GM23338 (cell line): ENCODE data around the gene ATP8A2. TPM values are rescaled to one million over a fixed set of nuclear protein-coding genes. Genes with fewer than 3 reads are reported as not detected.

ENCODE experiments used
- ATAC-seq: fragments of 200-7000 bp; cut with Tn5 transposase; 3 replicates; pipeline ENCODE4 v1.9.1; 2020
- DNase-seq: peaks from one replicate; pipeline ENCODE4 v3.0.0-alpha.2; 2015; ENCODE audit warnings: low spot score
- H2AFZ ChIP-seq: fragments of 200-600 bp; sonication (generic); 2 replicates; pipeline ENCODE4 v1.8.0; 2016; ENCODE audit warnings: antibody characterized with exemption, mild to moderate bottlenecking, moderate library complexity
- H3F3A ChIP-seq: fragments of 200-600 bp; sonication (generic); replicated peaks from 2 replicates; pipeline ENCODE4 v1.8.0; 2017; ENCODE audit warnings: antibody characterized with exemption, mixed run types, low read depth
- H3K27ac ChIP-seq: fragments of 200-600 bp; sonication (generic); 2 replicates; pipeline ENCODE4 v1.6.1; 2016; ENCODE audit warnings: low read depth
- H3K27me3 ChIP-seq: fragments of 200-600 bp; sonication (generic); 2 replicates; pipeline ENCODE4 v1.8.0; 2016; ENCODE audit warnings: mild to moderate bottlenecking, mixed run types, moderate library complexity; ENCODE audit not compliant: insufficient read depth
- H3K36me3 ChIP-seq: fragments of 200-600 bp; sonication (generic); 2 replicates; pipeline ENCODE4 v1.8.0; 2016; ENCODE audit warnings: mild to moderate bottlenecking; ENCODE audit not compliant: insufficient read depth
- H3K4me1 ChIP-seq: fragments of 200-600 bp; sonication (generic); 2 replicates; pipeline ENCODE4 v1.8.0; 2016; ENCODE audit warnings: mild to moderate bottlenecking, moderate library complexity; ENCODE audit not compliant: insufficient read depth
- H3K4me2 ChIP-seq: fragments of 200-600 bp; sonication (generic); 2 replicates; pipeline ENCODE4 v1.7.1; 2017; ENCODE audit warnings: mixed run types
- H3K4me3 ChIP-seq: fragments of 200-600 bp; sonication (generic); 2 replicates; pipeline ENCODE4 v1.6.1; 2016; ENCODE audit warnings: mixed run types
- H3K79me2 ChIP-seq: fragments of 200-600 bp; sonication (generic); replicated peaks from 2 replicates; pipeline ENCODE4 v1.8.0; 2017; ENCODE audit warnings: mild to moderate bottlenecking; ENCODE audit not compliant: insufficient read depth
- H3K9me2 ChIP-seq: fragments of 200-600 bp; sonication (generic); 2 replicates; pipeline ENCODE4 v1.8.0; 2017; ENCODE audit not compliant: insufficient read depth
- H4K20me1 ChIP-seq: fragments of 200-600 bp; sonication (generic); replicated peaks from 2 replicates; pipeline ENCODE4 v1.8.0; 2017; ENCODE audit warnings: mild to moderate bottlenecking; ENCODE audit not compliant: insufficient read depth
- H3K27ac Mint-ChIP-seq: 2 replicates; pipeline ENCODE4 v1.8.0; 2020; ENCODE audit warnings: inconsistent platforms, mild to moderate bottlenecking, moderate library complexity, mixed read lengths
- H3K27me3 Mint-ChIP-seq: 3 replicates; pipeline ENCODE4 v1.8.0; 2022; ENCODE audit warnings: low read depth, mild to moderate bottlenecking, moderate library complexity, mixed read lengths, inconsistent platforms; ENCODE audit not compliant: insufficient read depth, poor library complexity
- H3K36me3 Mint-ChIP-seq: 3 replicates; pipeline ENCODE4 v1.8.0; 2021; ENCODE audit warnings: low read depth, mild to moderate bottlenecking, inconsistent platforms, moderate library complexity, mixed read lengths
- H3K4me1 Mint-ChIP-seq: 3 replicates; pipeline ENCODE4 v1.8.0; 2020; ENCODE audit warnings: mild to moderate bottlenecking, inconsistent platforms, mixed read lengths
- H3K4me3 Mint-ChIP-seq: 3 replicates; pipeline ENCODE4 v1.8.0; 2021; ENCODE audit warnings: moderate library complexity, mild to moderate bottlenecking, inconsistent platforms, mixed read lengths
- H3K9me3 Mint-ChIP-seq: 3 replicates; pipeline ENCODE4 v1.8.0; 2020; ENCODE audit warnings: moderate library complexity, mild to moderate bottlenecking, inconsistent platforms, mixed read lengths
- CREB1 ChIP-seq: fragments of 250-450 bp; sonication (Bioruptor Pico); IDR thresholded peaks from 2 replicates; pipeline ENCODE4 v1.5.0; 2020; ENCODE audit warnings: low read depth, mild to moderate bottlenecking, moderate library complexity
- EZH2 ChIP-seq: fragments of 200-600 bp; sonication (generic); IDR thresholded peaks from one replicate; pipeline ENCODE4 v1.8.0; 2017; ENCODE audit warnings: antibody characterized with exemption, mild to moderate bottlenecking, low read depth; ENCODE audit not compliant: unreplicated experiment
- JUNB ChIP-seq: IDR thresholded peaks from one replicate; pipeline ENCODE4 v1.6.1; 2016; ENCODE audit warnings: antibody characterized with exemption; ENCODE audit not compliant: unreplicated experiment
- NANOG ChIP-seq: IDR thresholded peaks from 2 replicates; pipeline ENCODE4 v1.6.1; 2016; ENCODE audit warnings: antibody characterized with exemption, borderline replicate concordance
- POLR2AphosphoS5 ChIP-seq: IDR thresholded peaks from 2 replicates; pipeline ENCODE4 v1.6.1; 2016; ENCODE audit warnings: antibody characterized with exemption, low read depth
- STAT1 ChIP-seq: IDR thresholded peaks from one replicate; pipeline ENCODE4 v1.6.1; 2016; ENCODE audit warnings: antibody characterized with exemption; ENCODE audit not compliant: unreplicated experiment
- ZNF114 ChIP-seq: fragments of 250-450 bp; sonication (Bioruptor Pico); IDR thresholded peaks from 2 replicates; pipeline ENCODE4 v1.5.0; 2020; ENCODE audit warnings: mild to moderate bottlenecking, moderate library complexity
- ZNF331 ChIP-seq: fragments of 250-450 bp; sonication (Bioruptor Pico); IDR thresholded peaks from 2 replicates; pipeline ENCODE4 v1.5.0; 2020; ENCODE audit warnings: low read depth, mild to moderate bottlenecking, moderate library complexity
- polyA plus RNA-seq: library from polyadenylated mRNA; unstranded; fragments of >200 nt; fragmentation: Nextera tagmentation; extraction: Ambion mirVana; gene quantifications from 2 replicates; pipeline ENCODE4 v1.2.1, GENCODE V29; 2016
- total RNA-seq: library from RNA; depleted of rRNA; stranded (reverse); fragments of >200 nt; shearing (Covaris generic); gene quantifications from 2 replicates; pipeline ENCODE4 v1.2.3, GENCODE V29; 2014
- TF ChIP-seq, protein P1 (sequence below): fragments of 250-450 bp; sonication (Bioruptor Pico); IDR thresholded peaks from 2 replicates; pipeline ENCODE4 v1.5.0; 2020; ENCODE audit warnings: mild to moderate bottlenecking, moderate library complexity
- TF ChIP-seq, protein P2 (sequence below): IDR thresholded peaks from one replicate; pipeline ENCODE4 v1.6.1; 2018; ENCODE audit warnings: antibody characterized with exemption; ENCODE audit not compliant: unreplicated experiment
- TF ChIP-seq, protein P3 (sequence below), 2 experiments: fragments of 200-600 bp in 1 of 2; sonication (generic) in 1 of 2; conservative IDR thresholded peaks; 2 replicates each; pipeline versions ENCODE4 v1.5.1 to v1.6.1; 2016 to 2017; ENCODE audit warnings: antibody characterized with exemption in 2 of 2, low read depth in 2 of 2, mild to moderate bottlenecking in 2 of 2, moderate library complexity in 1 of 2
- TF ChIP-seq, protein P4 (sequence below): IDR thresholded peaks from 2 replicates; pipeline ENCODE4 v1.6.1; 2016; ENCODE audit warnings: antibody characterized with exemption

The ATP8A2 gene
- total and polyA plus RNA-seq, 2 experiments from 2014 or later, result 5.7 to 8.8 TPM

DNA sequence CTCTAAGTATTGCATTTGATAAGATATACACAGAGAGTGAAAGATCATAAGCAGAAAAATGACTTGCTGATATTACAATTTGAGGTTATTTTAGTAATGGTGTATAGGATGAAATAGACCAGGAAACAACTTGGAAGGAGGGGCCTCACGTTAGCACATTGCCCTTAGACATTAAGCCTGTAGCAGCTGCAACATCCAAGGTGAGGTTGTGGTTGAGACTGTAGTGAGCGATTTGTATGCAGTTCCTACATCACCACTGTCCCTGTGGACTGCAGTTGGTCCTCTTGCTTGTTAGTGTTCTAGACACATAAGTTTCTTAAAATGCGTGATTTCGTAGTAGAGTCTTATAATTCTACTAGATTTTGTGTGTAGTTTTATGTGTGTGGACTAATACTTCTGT lies 311.3 kb downstream of the ATP8A2 start (continued):
- TF ChIP-seq ZNF331 (CRISPR knock-in tag) (no peak), EZH2 (no peak), STAT1 (no peak), POLR2AphosphoS5 (no peak), JUNB (no peak), ZNF114 (CRISPR knock-in tag) (no peak)

DNA sequence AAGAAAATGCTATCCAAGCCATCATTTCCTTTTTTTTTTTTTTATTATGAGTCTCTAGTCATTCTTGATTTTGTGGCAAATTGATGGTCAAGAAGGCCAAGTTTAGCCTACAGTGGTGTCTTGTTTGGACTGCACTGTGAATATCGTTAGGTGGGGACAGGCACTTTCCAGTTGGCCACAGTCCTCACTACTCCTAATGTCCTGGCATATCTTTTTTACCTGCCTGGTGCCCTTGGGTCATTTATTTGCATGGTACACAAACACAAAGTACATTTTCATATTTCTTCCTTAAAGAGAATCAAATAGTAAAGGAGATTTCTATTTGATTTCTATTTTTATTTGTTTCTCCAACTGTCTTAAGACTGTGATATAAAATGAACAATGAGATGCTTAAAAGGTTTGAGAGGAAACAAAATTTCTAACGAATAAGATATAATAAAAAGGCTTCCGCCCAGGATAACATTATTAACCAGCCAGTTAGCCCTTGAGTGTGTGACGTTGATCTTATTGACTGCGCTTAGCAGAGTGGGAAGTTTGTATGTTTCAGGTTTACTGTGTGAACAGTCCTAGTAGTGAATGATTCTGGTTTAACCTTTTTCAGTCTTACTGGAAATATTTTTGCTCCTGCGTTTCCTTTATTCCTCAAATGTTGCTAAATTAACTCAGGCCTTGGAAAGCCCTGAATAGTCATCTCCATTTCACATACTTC lies 312.0 kb downstream of the ATP8A2 start:
- Histone ChIP-seq H3K79me2 (no peaks in the 10 kb centered on the region), H3K27me3 (no peaks in the 10 kb centered on the region), H3K4me1 (no peaks in the 10 kb centered on the region), H3K36me3 (no peaks in the 10 kb centered on the region), H3K4me3 (no peak overlapping the region), H3K9me2 (peaks cover 6% of the 10 kb centered on the region), H4K20me1 (no peaks in the 10 kb centered on the region), H3K27ac (no peak overlapping the region), H3F3A (no peaks in the 10 kb centered on the region), H3K4me2 (no peak overlapping the region), H2AFZ (no peak overlapping the region)
- no peak for DNase-seq
- no peaks in the 10 kb centered on the region; the same call in 2 of the 3 replicates for H3K9me3 Mint-ChIP-seq
- no peak overlapping the region for H3K4me3 Mint-ChIP-seq
- 0 out of 3 replicates have a peak, but pooled peaks cover 3% of the 10 kb centered on the region for H3K4me1 Mint-ChIP-seq
- no peak overlapping the region for H3K27ac Mint-ChIP-seq
- ATAC-seq, result no peak
- H3K27me3 Mint-ChIP-seq, result peaks cover 1% of the 10 kb centered on the region
- no peaks in the 10 kb centered on the region for H3K36me3 Mint-ChIP-seq
- TF ChIP-seq STAT1 (no peak), ZNF331 (CRISPR knock-in tag) (no peak), EZH2 (no peak), NANOG (no peak), POLR2AphosphoS5 (no peak), JUNB (no peak), ZNF114 (CRISPR knock-in tag) (no peak), CREB1 (no peak)
- TF ChIP-seq, protein P1, sequence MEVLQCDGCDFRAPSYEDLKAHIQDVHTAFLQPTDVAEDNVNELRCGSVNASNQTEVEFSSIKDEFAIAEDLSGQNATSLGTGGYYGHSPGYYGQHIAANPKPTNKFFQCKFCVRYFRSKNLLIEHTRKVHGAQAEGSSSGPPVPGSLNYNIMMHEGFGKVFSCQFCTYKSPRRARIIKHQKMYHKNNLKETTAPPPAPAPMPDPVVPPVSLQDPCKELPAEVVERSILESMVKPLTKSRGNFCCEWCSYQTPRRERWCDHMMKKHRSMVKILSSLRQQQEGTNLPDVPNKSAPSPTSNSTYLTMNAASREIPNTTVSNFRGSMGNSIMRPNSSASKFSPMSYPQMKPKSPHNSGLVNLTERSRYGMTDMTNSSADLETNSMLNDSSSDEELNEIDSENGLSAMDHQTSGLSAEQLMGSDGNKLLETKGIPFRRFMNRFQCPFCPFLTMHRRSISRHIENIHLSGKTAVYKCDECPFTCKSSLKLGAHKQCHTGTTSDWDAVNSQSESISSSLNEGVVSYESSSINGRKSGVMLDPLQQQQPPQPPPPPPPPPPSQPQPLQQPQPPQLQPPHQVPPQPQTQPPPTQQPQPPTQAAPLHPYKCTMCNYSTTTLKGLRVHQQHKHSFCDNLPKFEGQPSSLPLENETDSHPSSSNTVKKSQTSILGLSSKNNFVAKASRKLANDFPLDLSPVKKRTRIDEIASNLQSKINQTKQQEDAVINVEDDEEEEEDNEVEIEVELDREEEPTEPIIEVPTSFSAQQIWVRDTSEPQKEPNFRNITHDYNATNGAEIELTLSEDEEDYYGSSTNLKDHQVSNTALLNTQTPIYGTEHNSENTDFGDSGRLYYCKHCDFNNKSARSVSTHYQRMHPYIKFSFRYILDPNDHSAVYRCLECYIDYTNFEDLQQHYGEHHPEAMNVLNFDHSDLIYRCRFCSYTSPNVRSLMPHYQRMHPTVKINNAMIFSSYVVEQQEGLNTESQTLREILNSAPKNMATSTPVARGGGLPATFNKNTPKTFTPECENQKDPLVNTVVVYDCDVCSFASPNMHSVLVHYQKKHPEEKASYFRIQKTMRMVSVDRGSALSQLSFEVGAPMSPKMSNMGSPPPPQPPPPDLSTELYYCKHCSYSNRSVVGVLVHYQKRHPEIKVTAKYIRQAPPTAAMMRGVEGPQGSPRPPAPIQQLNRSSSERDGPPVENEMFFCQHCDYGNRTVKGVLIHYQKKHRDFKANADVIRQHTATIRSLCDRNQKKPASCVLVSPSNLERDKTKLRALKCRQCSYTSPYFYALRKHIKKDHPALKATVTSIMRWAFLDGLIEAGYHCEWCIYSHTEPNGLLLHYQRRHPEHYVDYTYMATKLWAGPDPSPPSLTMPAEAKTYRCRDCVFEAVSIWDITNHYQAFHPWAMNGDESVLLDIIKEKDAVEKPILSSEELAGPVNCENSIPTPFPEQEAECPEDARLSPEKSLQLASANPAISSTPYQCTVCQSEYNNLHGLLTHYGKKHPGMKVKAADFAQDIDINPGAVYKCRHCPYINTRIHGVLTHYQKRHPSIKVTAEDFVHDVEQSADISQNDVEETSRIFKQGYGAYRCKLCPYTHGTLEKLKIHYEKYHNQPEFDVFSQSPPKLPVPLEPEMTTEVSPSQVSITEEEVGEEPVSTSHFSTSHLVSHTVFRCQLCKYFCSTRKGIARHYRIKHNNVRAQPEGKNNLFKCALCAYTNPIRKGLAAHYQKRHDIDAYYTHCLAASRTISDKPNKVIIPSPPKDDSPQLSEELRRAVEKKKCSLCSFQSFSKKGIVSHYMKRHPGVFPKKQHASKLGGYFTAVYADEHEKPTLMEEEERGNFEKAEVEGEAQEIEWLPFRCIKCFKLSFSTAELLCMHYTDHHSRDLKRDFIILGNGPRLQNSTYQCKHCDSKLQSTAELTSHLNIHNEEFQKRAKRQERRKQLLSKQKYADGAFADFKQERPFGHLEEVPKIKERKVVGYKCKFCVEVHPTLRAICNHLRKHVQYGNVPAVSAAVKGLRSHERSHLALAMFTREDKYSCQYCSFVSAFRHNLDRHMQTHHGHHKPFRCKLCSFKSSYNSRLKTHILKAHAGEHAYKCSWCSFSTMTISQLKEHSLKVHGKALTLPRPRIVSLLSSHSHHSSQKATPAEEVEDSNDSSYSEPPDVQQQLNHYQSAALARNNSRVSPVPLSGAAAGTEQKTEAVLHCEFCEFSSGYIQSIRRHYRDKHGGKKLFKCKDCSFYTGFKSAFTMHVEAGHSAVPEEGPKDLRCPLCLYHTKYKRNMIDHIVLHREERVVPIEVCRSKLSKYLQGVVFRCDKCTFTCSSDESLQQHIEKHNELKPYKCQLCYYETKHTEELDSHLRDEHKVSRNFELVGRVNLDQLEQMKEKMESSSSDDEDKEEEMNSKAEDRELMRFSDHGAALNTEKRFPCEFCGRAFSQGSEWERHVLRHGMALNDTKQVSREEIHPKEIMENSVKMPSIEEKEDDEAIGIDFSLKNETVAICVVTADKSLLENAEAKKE (CRISPR knock-in tag), result no peak
- TF ChIP-seq, protein P2, sequence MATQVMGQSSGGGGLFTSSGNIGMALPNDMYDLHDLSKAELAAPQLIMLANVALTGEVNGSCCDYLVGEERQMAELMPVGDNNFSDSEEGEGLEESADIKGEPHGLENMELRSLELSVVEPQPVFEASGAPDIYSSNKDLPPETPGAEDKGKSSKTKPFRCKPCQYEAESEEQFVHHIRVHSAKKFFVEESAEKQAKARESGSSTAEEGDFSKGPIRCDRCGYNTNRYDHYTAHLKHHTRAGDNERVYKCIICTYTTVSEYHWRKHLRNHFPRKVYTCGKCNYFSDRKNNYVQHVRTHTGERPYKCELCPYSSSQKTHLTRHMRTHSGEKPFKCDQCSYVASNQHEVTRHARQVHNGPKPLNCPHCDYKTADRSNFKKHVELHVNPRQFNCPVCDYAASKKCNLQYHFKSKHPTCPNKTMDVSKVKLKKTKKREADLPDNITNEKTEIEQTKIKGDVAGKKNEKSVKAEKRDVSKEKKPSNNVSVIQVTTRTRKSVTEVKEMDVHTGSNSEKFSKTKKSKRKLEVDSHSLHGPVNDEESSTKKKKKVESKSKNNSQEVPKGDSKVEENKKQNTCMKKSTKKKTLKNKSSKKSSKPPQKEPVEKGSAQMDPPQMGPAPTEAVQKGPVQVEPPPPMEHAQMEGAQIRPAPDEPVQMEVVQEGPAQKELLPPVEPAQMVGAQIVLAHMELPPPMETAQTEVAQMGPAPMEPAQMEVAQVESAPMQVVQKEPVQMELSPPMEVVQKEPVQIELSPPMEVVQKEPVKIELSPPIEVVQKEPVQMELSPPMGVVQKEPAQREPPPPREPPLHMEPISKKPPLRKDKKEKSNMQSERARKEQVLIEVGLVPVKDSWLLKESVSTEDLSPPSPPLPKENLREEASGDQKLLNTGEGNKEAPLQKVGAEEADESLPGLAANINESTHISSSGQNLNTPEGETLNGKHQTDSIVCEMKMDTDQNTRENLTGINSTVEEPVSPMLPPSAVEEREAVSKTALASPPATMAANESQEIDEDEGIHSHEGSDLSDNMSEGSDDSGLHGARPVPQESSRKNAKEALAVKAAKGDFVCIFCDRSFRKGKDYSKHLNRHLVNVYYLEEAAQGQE, result no peak
- TF ChIP-seq, protein P3, sequence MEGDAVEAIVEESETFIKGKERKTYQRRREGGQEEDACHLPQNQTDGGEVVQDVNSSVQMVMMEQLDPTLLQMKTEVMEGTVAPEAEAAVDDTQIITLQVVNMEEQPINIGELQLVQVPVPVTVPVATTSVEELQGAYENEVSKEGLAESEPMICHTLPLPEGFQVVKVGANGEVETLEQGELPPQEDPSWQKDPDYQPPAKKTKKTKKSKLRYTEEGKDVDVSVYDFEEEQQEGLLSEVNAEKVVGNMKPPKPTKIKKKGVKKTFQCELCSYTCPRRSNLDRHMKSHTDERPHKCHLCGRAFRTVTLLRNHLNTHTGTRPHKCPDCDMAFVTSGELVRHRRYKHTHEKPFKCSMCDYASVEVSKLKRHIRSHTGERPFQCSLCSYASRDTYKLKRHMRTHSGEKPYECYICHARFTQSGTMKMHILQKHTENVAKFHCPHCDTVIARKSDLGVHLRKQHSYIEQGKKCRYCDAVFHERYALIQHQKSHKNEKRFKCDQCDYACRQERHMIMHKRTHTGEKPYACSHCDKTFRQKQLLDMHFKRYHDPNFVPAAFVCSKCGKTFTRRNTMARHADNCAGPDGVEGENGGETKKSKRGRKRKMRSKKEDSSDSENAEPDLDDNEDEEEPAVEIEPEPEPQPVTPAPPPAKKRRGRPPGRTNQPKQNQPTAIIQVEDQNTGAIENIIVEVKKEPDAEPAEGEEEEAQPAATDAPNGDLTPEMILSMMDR (conservative IDR thresholded peaks at IDR 0.05; ENCODE audit: low read depth in 2 of 2), result no peak
- TF ChIP-seq, protein P4, sequence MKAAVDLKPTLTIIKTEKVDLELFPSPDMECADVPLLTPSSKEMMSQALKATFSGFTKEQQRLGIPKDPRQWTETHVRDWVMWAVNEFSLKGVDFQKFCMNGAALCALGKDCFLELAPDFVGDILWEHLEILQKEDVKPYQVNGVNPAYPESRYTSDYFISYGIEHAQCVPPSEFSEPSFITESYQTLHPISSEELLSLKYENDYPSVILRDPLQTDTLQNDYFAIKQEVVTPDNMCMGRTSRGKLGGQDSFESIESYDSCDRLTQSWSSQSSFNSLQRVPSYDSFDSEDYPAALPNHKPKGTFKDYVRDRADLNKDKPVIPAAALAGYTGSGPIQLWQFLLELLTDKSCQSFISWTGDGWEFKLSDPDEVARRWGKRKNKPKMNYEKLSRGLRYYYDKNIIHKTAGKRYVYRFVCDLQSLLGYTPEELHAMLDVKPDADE, result no peak
